Measurements from ENCODE around the gene CERS6. TPM values are rescaled to one million over a fixed set of nuclear protein-coding genes. Genes with fewer than 3 reads are reported as not detected.

The CERS6 gene
- total RNA-seq, 1 experiment from 2014 or later, result 17.3 TPM

DNA sequence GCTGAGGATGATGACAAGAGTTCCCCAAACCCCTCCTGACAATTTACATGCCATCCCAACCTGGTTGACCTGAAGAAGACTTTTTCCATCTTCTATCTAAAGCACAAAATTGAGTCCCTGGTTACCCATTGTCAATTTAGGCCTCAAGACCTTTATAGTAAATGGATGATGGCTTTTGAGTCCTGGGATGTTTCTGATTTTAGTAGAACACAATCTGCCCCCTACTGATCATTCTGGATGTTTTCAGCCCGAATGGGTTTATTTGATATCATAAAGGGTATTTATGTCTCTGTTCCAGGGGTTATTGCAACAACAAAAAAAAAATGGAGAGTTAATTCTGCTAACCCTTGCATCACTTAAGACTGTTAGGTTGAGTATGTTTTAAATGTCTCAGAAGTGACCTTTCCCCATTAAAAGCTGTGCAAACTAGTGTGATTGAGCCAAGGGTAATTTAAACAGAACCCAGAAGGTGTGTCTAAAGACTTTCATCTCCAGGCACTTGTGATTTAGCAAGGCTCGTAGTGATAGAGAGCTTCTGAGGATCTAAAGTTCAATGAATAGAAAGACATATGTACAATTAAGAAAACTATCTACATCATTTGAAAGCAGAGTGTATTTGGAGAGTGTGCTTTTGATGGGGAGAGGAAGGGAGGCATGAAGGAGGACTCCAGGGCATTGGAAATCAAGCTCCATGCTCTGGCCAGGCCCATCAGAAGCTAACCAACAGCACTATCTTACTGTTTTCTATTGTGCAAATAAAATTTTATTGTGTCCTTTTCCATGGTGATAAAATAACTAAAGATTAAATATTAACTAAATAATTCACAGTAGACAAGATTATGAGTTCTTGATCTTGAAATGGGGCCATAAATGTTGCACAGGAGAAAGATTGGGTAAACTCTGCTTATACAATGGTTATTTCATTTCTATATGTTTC is 249.7 kb downstream of the CERS6 start:
- H3K4me3 Mint-ChIP-seq, result no peak overlapping the region
- H3K27me3 Mint-ChIP-seq (ENCODE audit: low read depth), result no peaks in the 10 kb centered on the region
- ChIA-PET CTCF (interaction anchor here (0.6 to 1.4 kb wide), 6 partner anchors 19 to 359 kb away, joined by 3 to 5 read pairs (median 3); no protein-coding TSS in a partner anchor), POLR2A (no interaction called here)
- ATAC-seq, result peak; percentile 36; the same call in 1 of the 2 replicates
- peaks cover 5% of the 10 kb centered on the region for H3K4me1 Mint-ChIP-seq
- H3K36me3 Mint-ChIP-seq, result no peaks in the 10 kb centered on the region
- no peak overlapping the region for H3K27ac Mint-ChIP-seq
- no peak for TF ChIP-seq HMGA2 (CRISPR knock-in tag; IDR thresholded peaks at IDR 0.05)
- TF ChIP-seq ARID4B (CRISPR knock-in tag; IDR thresholded peaks at IDR 0.05; ENCODE audit: borderline replicate concordance), result no peak
- no peak for TF ChIP-seq FOXJ3 (CRISPR knock-in tag; IDR thresholded peaks at IDR 0.05; ENCODE audit: borderline replicate concordance)
- TF ChIP-seq, protein P1, sequence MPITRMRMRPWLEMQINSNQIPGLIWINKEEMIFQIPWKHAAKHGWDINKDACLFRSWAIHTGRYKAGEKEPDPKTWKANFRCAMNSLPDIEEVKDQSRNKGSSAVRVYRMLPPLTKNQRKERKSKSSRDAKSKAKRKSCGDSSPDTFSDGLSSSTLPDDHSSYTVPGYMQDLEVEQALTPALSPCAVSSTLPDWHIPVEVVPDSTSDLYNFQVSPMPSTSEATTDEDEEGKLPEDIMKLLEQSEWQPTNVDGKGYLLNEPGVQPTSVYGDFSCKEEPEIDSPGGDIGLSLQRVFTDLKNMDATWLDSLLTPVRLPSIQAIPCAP (CRISPR knock-in tag; IDR thresholded peaks at IDR 0.05), result no peak
- no peak for TF ChIP-seq TEAD1 (CRISPR knock-in tag; IDR thresholded peaks at IDR 0.05)
- TF ChIP-seq GRHL2 (CRISPR knock-in tag; IDR thresholded peaks at IDR 0.05; ENCODE audit: insufficient replicate concordance, severe bottlenecking), result no peak
- no peak for TF ChIP-seq CDX4 (CRISPR knock-in tag; IDR thresholded peaks at IDR 0.05; ENCODE audit: borderline replicate concordance)
- no peak for TF ChIP-seq ZNF219 (CRISPR knock-in tag; IDR thresholded peaks at IDR 0.05; ENCODE audit: borderline replicate concordance)
- no peak for TF ChIP-seq ZBTB21 (CRISPR knock-in tag; IDR thresholded peaks at IDR 0.05; ENCODE audit: borderline replicate concordance)
- TF ChIP-seq NR1H2 (CRISPR knock-in tag; IDR thresholded peaks at IDR 0.05), result no peak
- no peak for TF ChIP-seq SP1 (CRISPR knock-in tag; conservative IDR thresholded peaks at IDR 0.05)
- TF ChIP-seq TEAD4 (CRISPR knock-in tag; IDR thresholded peaks at IDR 0.05), result no peak
- TF ChIP-seq AFF4 (CRISPR knock-in tag; IDR thresholded peaks at IDR 0.05; ENCODE audit: borderline replicate concordance), result no peak
- no peaks in the 10 kb centered on the region for H3K9me3 Mint-ChIP-seq
- no peak for DNase-seq (ENCODE audit: low spot score)

GRCh38 chr2:168706806-168707205 is 250.7 kb downstream of the CERS6 start:
- Mint-ChIP-seq H3K27me3 (ENCODE audit: low read depth) (no peaks in the 10 kb centered on the region), H3K4me3 (no peak overlapping the region), H3K9me3 (no peaks in the 10 kb centered on the region), H3K36me3 (no peaks in the 10 kb centered on the region), H3K4me1 (peaks cover 5% of the 10 kb centered on the region), H3K27ac (no peak overlapping the region)
- ATAC-seq, result no peak
- ChIA-PET POLR2A (no interaction called here), CTCF (interaction anchor here (1.1 kb wide), 1 partner anchor 360 kb away, joined by 3 read pairs; no protein-coding TSS in a partner anchor)
- no peak for DNase-seq (ENCODE audit: low spot score)
- TF ChIP-seq NR3C1 (CRISPR knock-in tag; conservative IDR thresholded peaks at IDR 0.05; ENCODE audit: low read depth) (no peak), IRF2 (CRISPR knock-in tag; IDR thresholded peaks at IDR 0.05; ENCODE audit: borderline replicate concordance, low read depth) (no peak), ATF1 (CRISPR knock-in tag; IDR thresholded peaks at IDR 0.05) (no peak), SMAD3 (CRISPR knock-in tag; IDR thresholded peaks at IDR 0.05; ENCODE audit: borderline replicate concordance) (no peak), KAT7 (CRISPR knock-in tag; IDR thresholded peaks at IDR 0.05; ENCODE audit: borderline replicate concordance) (no peak)
- TF ChIP-seq, protein P2, sequence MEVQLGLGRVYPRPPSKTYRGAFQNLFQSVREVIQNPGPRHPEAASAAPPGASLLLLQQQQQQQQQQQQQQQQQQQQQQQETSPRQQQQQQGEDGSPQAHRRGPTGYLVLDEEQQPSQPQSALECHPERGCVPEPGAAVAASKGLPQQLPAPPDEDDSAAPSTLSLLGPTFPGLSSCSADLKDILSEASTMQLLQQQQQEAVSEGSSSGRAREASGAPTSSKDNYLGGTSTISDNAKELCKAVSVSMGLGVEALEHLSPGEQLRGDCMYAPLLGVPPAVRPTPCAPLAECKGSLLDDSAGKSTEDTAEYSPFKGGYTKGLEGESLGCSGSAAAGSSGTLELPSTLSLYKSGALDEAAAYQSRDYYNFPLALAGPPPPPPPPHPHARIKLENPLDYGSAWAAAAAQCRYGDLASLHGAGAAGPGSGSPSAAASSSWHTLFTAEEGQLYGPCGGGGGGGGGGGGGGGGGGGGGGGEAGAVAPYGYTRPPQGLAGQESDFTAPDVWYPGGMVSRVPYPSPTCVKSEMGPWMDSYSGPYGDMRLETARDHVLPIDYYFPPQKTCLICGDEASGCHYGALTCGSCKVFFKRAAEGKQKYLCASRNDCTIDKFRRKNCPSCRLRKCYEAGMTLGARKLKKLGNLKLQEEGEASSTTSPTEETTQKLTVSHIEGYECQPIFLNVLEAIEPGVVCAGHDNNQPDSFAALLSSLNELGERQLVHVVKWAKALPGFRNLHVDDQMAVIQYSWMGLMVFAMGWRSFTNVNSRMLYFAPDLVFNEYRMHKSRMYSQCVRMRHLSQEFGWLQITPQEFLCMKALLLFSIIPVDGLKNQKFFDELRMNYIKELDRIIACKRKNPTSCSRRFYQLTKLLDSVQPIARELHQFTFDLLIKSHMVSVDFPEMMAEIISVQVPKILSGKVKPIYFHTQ (CRISPR knock-in tag; IDR thresholded peaks at IDR 0.05), result no peak

Data from WTC11 (cell line).